Ishikawa (cell line): ENCODE data around the gene ADARB1.

Experiments used
- CEBPB ChIP-seq: IDR thresholded peaks from 2 replicates; pipeline ENCODE4 v1.6.1; 2012
- CREB1 ChIP-seq: IDR thresholded peaks from 2 replicates; pipeline ENCODE4 v1.6.1; 2012; ENCODE audit warnings: low read depth
- EGR1 ChIP-seq: IDR thresholded peaks from 2 replicates; pipeline ENCODE4 v1.6.1; 2012
- EP300 ChIP-seq: IDR thresholded peaks from 2 replicates; pipeline ENCODE4 v1.6.1; 2012; ENCODE audit warnings: borderline replicate concordance
- FOXM1 ChIP-seq: IDR thresholded peaks from 2 replicates; pipeline ENCODE4 v1.6.1; 2012; ENCODE audit warnings: low read depth, borderline replicate concordance
- NFIC ChIP-seq: IDR thresholded peaks from 2 replicates; pipeline ENCODE4 v1.6.1; 2012
- TAF1 ChIP-seq: IDR thresholded peaks from 2 replicates; pipeline ENCODE4 v1.6.1; 2012; ENCODE audit warnings: low read depth, mild to moderate bottlenecking
- TCF12 ChIP-seq: IDR thresholded peaks from 2 replicates; pipeline ENCODE4 v1.6.1; 2012; ENCODE audit warnings: low read depth
- TEAD4 ChIP-seq: IDR thresholded peaks from 2 replicates; pipeline ENCODE4 v1.6.1; 2012
- YY1 ChIP-seq: IDR thresholded peaks from 2 replicates; pipeline ENCODE4 v1.6.1; 2012; ENCODE audit warnings: low read depth
- ZBTB7A ChIP-seq: IDR thresholded peaks from 2 replicates; pipeline ENCODE4 v1.6.1; 2012; ENCODE audit warnings: low read depth
- TF ChIP-seq, protein P1 (sequence below): IDR thresholded peaks from 2 replicates; pipeline ENCODE4 v1.6.1; 2012; ENCODE audit warnings: low read depth, mild to moderate bottlenecking
- TF ChIP-seq, protein P2 (sequence below): IDR thresholded peaks from 2 replicates; pipeline ENCODE4 v1.6.1; 2012

The ADARB1 gene

GRCh38 chr21:45131537-45131999, 57.2 kb downstream of the ADARB1 start:
- TF ChIP-seq, protein P1, sequence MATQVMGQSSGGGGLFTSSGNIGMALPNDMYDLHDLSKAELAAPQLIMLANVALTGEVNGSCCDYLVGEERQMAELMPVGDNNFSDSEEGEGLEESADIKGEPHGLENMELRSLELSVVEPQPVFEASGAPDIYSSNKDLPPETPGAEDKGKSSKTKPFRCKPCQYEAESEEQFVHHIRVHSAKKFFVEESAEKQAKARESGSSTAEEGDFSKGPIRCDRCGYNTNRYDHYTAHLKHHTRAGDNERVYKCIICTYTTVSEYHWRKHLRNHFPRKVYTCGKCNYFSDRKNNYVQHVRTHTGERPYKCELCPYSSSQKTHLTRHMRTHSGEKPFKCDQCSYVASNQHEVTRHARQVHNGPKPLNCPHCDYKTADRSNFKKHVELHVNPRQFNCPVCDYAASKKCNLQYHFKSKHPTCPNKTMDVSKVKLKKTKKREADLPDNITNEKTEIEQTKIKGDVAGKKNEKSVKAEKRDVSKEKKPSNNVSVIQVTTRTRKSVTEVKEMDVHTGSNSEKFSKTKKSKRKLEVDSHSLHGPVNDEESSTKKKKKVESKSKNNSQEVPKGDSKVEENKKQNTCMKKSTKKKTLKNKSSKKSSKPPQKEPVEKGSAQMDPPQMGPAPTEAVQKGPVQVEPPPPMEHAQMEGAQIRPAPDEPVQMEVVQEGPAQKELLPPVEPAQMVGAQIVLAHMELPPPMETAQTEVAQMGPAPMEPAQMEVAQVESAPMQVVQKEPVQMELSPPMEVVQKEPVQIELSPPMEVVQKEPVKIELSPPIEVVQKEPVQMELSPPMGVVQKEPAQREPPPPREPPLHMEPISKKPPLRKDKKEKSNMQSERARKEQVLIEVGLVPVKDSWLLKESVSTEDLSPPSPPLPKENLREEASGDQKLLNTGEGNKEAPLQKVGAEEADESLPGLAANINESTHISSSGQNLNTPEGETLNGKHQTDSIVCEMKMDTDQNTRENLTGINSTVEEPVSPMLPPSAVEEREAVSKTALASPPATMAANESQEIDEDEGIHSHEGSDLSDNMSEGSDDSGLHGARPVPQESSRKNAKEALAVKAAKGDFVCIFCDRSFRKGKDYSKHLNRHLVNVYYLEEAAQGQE, result no peak
- TF ChIP-seq NFIC (no peak), CREB1 (no peak), TEAD4 (no peak), YY1 (no peak), FOXM1 (no peak), ZBTB7A (no peak), TCF12 (no peak), CEBPB (no peak), TAF1 (no peak)

DNA sequence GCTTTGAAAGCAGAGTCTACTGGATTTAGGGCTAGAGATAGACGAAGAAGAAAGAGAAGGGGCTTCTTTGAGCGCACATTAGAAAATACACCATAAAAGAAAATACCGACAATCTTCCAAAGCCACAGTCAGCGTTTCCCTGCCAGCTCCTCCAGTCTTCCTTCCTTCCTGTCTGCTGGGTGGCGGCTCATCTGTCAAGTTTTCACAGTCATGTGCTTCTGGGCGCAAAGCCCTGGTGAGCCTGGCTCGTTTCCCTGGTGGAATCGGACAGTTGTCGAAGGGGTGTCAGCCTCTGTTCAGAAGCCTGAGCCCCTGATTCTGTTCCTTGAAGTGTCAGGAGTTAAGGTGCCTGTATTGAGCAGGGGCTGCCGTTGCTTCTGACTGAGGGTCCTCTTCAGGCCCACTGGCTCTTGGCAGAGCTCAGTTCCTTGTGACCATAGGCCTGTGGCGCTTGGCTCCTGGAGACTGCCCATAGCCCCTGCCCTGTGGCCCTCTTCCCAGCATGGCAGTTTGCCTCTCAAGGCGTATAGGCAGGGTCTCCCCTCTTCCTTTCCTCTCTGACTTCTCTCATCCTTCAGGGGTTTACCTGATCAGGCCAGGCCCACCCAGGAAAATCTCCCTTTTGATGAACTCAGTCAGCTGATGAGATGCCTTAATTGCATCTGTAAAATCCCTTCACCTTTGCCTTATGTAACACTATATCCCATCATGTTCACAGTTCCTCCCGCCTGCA, 58.6 kb downstream of the ADARB1 start:
- TF ChIP-seq TAF1, result no peak
- no peak for TF ChIP-seq FOXM1
- TF ChIP-seq NFIC, result no peak
- TF ChIP-seq ZBTB7A, result no peak
- TF ChIP-seq CREB1, result no peak
- TF ChIP-seq EGR1, result no peak
- TF ChIP-seq EP300, result no peak

- TF ChIP-seq CEBPB, result no peak
- TF ChIP-seq TAF1, result no peak
- no peak for TF ChIP-seq ZBTB7A
- TF ChIP-seq, protein P2, sequence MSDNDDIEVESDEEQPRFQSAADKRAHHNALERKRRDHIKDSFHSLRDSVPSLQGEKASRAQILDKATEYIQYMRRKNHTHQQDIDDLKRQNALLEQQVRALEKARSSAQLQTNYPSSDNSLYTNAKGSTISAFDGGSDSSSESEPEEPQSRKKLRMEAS, result no peak
- TF ChIP-seq CREB1, result no peak
- TF ChIP-seq EP300, result no peak
- no peak for TF ChIP-seq TEAD4
Observed at GRCh38 chr21:45134279-45135076, 60.1 kb downstream of the ADARB1 start.

DNA sequence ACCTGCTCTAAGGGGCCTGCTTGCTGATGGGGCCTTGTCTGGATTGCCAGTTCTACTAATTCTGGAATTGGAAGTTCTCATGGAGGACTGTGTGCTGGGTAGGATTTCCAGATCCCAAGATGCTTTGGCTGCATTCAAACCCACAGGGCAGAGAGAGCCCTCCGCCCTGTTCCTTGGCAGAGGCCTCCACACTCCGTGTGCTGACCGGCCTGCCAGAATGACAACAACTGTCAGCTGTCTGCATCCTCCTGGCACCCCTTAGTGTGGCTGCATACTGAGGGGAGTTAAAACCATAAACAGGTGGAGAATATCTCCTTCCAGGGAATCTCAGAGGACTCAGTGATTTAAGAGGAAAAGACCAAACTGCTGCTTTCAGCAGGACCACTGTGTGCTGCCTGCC, 60.7 kb downstream of the ADARB1 start:
- TF ChIP-seq NFIC (no peak), CREB1 (no peak), EP300 (no peak), TAF1 (no peak), YY1 (no peak)
- TF ChIP-seq, protein P1, result no peak
- TF ChIP-seq, protein P2, result no peak

DNA sequence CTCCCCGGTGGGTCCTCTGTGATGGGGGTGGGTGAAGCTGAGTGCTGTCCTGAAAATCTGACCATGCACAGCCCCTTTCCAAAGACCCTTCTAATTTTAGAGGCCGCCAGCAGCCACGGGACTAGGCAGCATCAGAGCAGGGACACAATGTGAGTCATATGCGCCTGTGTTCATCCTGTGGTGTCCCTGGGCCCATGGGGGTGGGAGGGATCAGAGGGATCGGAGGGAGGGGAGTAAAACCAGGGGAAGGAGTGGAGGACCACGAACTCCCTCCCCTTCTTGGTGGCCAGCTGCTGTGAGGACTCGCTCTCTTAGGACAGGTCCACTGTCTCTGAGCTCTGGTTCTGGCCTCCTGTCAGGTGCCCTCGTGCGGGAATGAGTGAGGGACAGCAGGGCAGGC, 61.5 kb downstream of the ADARB1 start:
- TF ChIP-seq, protein P1, result no peak
- TF ChIP-seq TAF1 (no peak), CREB1 (no peak), TCF12 (no peak), EGR1 (no peak)
- TF ChIP-seq, protein P2, result no peak

- no peak for TF ChIP-seq TEAD4
- no peak for TF ChIP-seq EGR1
- no peak for TF ChIP-seq CEBPB
- no peak for TF ChIP-seq ZBTB7A
- no peak for TF ChIP-seq EP300
- TF ChIP-seq, protein P1, result no peak
- TF ChIP-seq, protein P2, result no peak
- no peak for TF ChIP-seq CREB1
- TF ChIP-seq YY1, result no peak
- no peak for TF ChIP-seq FOXM1
- TF ChIP-seq TAF1, result no peak
- TF ChIP-seq TCF12, result no peak
- no peak for TF ChIP-seq NFIC
Observed at GRCh38 chr21:45136500-45136899, 62.1 kb downstream of the ADARB1 start.
